Suprapubic skin (tissue), 3 donors: Measurements from ENCODE around the gene DCLK3.

Experiments
- CTCF ChIP-seq, 2 donors: fragments of 200-600 bp in 1 of 2; fragments of 450-650 bp in 1 of 2; sonication (generic) in 1 of 2; IDR thresholded peaks; one replicate each; pipeline ENCODE4 v1.5.1; 2016 to 2019; ENCODE audit warnings: antibody characterized with exemption in 2 of 2, mild to moderate bottlenecking in 1 of 2, moderate library complexity in 1 of 2
- POLR2AphosphoS5 ChIP-seq, 3 donors: sonication (generic); formaldehyde crosslinking; IDR thresholded peaks; one replicate each; pipeline ENCODE4 v1.6.1; 2017; ENCODE audit warnings: antibody characterized with exemption in 3 of 3

GRCh38 chr3:36677331-36678007 lies 86.9 kb downstream of the DCLK3 start:
- no peak for TF ChIP-seq CTCF (IDR thresholded peaks at IDR 0.05)
- no peak for TF ChIP-seq POLR2AphosphoS5 (IDR thresholded peaks at IDR 0.05)
